ENCODE measurements around the gene HARBI1. TPM values are rescaled to one million over a fixed set of nuclear protein-coding genes. Genes with fewer than 3 reads are reported as not detected.

Gene HARBI1, protein sequence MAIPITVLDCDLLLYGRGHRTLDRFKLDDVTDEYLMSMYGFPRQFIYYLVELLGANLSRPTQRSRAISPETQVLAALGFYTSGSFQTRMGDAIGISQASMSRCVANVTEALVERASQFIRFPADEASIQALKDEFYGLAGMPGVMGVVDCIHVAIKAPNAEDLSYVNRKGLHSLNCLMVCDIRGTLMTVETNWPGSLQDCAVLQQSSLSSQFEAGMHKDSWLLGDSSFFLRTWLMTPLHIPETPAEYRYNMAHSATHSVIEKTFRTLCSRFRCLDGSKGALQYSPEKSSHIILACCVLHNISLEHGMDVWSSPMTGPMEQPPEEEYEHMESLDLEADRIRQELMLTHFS
- total RNA-seq, result 4.4 and 5.1 TPM in 2 replicates

DNA sequence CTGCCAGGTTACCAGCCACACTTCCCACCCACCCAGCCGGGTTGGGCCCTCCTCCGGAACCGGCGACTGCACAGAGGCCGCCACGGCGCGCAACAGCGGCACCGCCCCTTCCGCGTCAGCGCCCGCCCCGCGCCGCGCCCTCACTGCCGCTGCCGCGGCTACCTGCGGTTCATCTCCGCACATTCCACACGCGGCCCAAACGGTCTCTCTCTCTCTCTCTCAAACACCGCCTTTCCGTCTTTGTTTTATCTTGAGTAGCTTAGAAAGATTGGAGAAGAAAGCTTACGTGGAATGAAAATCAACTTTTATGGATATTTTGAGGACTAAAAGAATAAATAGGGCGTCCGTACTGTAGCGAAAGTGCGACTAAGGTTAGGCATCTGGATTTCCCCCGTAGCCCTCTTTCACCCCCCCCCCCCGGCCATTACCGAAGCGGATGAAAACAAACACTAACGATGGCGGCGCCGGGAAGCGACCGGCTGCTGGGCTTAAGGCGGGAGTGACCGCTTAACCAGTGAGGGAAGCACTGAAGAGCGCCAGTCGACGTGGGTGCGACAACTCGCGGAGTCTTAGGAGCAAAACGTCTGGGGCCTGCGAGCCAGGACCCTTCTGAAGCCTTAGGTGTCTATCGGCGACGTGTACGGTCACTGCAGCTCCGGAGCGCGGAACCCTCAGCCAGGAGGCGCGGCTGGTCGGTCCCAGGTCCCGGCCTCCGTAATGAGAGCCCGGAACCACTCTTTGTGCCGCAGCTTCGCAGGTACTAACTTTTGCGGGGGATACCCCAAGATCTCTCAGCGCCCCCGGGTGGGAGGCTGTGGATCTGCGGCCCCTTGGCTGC is at the start of gene HARBI1, which contains the start of gene ATG13:
Gene HARBI1, minus strand, starts transcription at position 94 of the 838 bp plus-strand sequence. CDS start 990 bp downstream, outside the sequence.
Gene ATG13, plus strand, starts transcription at position 420 of the 838 bp plus-strand sequence. CDS start 26,739 bp downstream, outside the sequence.

DNA sequence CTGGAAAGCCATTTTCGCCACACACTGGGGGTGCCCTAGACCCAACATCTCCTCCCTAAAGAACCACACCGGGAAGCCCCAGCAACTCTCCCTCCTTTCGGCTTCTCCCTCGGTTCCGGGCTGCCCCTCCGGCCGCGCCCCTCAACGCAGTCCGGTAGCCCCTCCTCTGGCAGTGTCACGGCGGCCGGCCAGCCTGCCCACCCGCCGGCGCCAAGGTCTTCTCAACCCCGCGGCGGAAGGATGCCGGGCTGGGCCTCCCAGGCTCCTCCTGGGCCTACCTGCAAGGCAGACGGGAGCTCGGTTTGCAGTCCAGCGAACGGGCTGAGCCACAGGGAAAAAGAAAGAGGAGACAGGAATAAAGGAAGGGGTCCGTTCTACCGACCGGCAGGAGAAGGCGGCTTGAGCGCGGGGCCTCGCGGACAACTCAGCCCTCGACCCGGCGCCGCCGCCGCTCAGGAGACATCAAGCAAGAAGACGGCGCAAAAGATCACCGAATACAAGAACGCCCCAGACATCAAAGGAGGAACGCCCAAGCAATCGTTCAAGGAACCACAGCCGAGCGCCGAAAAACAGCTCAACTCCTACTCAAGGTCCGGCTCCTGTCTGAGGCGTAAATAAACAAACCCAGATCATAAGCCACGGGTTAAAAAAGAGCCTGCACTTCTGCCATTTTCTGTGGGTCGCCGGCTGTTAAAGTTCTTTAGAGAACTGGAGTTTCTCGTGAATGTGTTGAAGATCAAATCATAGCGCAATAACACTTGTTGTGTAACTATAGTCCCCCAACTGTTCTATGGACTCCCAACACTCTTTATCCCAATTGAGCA is 23.3 kb downstream of the HARBI1 start, which contains the start of gene AMBRA1:
Gene AMBRA1, minus strand, starts transcription at position 474 of the 824 bp plus-strand sequence. CDS start 45,643 bp downstream, outside the sequence.

Other genes starting within 250 kb of the HARBI1 start
- gene MDK, start 235.6 kb downstream of the HARBI1 start, total RNA-seq, result 35.8 and 44.5 TPM in 2 replicates
- gene CHRM4, start 225.5 kb downstream of the HARBI1 start, total RNA-seq, result 0.15 and 0.33 TPM in 2 replicates
- gene AMBRA1, start 23.2 kb downstream of the HARBI1 start, total RNA-seq, result 31.4 and 31.9 TPM in 2 replicates
- 66.3 and 88.5 TPM in 2 replicates for gene ATG13, start 326 bp upstream of the HARBI1 start, total RNA-seq
- 53.8 and 93.9 TPM in 2 replicates for gene ARHGAP1, start 83.4 kb upstream of the HARBI1 start, total RNA-seq
- gene ZNF408, start 83.8 kb upstream of the HARBI1 start, total RNA-seq, result 10.5 and 17.4 TPM in 2 replicates
- gene F2, start 102.0 kb upstream of the HARBI1 start, total RNA-seq, result 0.17 TPM in 1 of 2 replicates, not detected in the other
- 61.2 and 108 TPM in 2 replicates for gene CKAP5, start 229.1 kb upstream of the HARBI1 start, total RNA-seq